ENCODE data around the gene TNN. TPM values are rescaled to one million over a fixed set of nuclear protein-coding genes. Genes with fewer than 3 reads are reported as not detected.

Gene TNN
- total RNA-seq, 2 donors from 2014 or later = 0.63 to 0.79 TPM

DNA sequence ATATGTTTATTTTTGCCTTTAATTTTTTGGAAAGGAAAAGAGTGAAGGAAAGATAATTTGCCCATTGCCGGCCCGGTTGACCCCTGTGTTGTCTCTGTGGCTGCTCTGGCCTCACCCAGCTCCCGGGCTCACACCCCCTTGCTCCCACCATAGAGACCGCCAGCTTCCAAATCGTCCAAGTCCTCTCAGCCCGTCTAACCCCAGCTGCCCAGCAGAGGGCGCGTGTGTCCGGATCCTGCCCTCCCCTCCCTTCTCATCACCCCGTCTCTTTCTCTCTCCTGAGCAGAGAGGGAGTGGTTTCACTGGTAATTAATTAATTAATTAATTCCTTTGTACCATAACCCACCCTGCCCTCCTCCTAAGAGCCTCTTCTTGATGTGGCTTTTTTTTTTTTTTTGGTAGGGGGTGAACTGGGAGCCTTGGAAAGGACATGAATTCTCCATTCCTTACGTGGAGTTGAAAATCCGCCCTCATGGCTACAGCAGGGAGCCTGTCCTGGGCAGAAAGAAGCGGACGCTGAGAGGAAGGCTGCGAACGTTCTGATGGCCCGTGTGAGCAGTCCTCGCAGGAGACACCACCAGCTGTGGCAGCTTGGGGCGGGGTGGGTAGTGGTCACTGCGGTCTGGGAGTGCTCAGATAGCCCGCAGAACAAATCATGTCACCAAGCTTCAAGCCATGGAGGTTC is 79.0 kb downstream of the TNN start:
- peak; percentile 69 for DNase-seq (ENCODE audit: low spot score)

DNA sequence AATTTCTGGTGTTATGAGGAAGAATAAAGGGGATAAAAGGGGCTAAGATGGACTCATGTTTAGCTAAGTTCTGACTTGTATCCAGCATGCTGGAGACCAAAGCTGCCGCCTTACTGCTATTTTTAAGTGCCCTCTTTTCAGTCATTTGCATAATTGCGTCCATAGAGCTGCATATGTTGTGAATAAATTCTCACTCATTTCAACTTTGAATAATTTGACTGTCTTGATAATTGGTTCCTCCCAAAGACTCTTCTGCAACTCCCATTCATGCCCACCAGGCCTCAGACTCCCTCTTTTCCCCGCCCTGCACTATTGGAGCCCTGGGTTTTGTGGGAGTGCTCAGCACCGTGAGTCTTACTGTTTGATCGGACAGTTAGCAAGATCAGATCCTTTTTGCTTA is 79.9 kb downstream of the TNN start:
- H3K4me3 ChIP-seq = no peak overlapping the region
- H3K27ac ChIP-seq = no peak overlapping the region
- H3K9me3 ChIP-seq = no peaks in the 10 kb centered on the region
- DNase-seq (ENCODE audit: low spot score) = no peak
- no peaks in the 10 kb centered on the region for H3K36me3 ChIP-seq
- peaks cover 0 to 8% of the 10 kb centered on the region in 2 donors for H3K4me1 ChIP-seq
- no peaks in the 10 kb centered on the region for H3K27me3 ChIP-seq
- TF ChIP-seq, protein P1, sequence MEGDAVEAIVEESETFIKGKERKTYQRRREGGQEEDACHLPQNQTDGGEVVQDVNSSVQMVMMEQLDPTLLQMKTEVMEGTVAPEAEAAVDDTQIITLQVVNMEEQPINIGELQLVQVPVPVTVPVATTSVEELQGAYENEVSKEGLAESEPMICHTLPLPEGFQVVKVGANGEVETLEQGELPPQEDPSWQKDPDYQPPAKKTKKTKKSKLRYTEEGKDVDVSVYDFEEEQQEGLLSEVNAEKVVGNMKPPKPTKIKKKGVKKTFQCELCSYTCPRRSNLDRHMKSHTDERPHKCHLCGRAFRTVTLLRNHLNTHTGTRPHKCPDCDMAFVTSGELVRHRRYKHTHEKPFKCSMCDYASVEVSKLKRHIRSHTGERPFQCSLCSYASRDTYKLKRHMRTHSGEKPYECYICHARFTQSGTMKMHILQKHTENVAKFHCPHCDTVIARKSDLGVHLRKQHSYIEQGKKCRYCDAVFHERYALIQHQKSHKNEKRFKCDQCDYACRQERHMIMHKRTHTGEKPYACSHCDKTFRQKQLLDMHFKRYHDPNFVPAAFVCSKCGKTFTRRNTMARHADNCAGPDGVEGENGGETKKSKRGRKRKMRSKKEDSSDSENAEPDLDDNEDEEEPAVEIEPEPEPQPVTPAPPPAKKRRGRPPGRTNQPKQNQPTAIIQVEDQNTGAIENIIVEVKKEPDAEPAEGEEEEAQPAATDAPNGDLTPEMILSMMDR (IDR thresholded peaks at IDR 0.05) = no peak

More for the DNA sequence above, 79.0 kb downstream of the TNN start:
- H3K4me1 ChIP-seq = peaks cover 0 to under 1% of the 10 kb centered on the region in 2 donors
- no peaks in the 10 kb centered on the region for H3K9me3 ChIP-seq
- H3K36me3 ChIP-seq = no peaks in the 10 kb centered on the region
- H3K27ac ChIP-seq = no peak overlapping the region
- H3K27me3 ChIP-seq = no peaks in the 10 kb centered on the region
- TF ChIP-seq, protein P1 (IDR thresholded peaks at IDR 0.05) = peak; percentile 77 to 81
- H3K4me3 ChIP-seq = no peak overlapping the region

DNA sequence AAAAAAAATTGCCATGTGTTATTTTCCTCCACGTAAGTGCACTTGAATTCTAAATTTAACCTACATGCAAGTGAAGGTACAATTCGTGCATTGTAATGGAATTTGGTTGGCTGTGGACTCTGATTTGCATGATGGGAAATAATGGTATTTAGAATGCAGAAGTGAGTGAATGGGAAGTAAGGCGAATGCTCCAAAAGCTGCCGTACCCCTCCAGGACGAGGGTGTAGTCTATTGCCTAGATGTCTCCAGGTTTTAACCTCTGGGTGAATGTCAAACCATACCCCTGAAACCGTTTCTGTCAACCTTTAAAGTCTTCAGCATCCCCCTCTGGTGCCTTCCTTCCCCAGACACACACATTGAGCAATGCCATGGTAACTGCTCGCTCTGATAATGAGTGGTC is 80.4 kb downstream of the TNN start:
- H3K27ac ChIP-seq = no peak overlapping the region
- no peak overlapping the region for H3K4me3 ChIP-seq
- H3K27me3 ChIP-seq = no peaks in the 10 kb centered on the region
- TF ChIP-seq, protein P1 (IDR thresholded peaks at IDR 0.05) = no peak
- H3K4me1 ChIP-seq = peaks cover 0 to 8% of the 10 kb centered on the region in 2 donors
- no peaks in the 10 kb centered on the region for H3K9me3 ChIP-seq
- H3K36me3 ChIP-seq = no peaks in the 10 kb centered on the region
- DNase-seq (ENCODE audit: low spot score) = no peak

DNA sequence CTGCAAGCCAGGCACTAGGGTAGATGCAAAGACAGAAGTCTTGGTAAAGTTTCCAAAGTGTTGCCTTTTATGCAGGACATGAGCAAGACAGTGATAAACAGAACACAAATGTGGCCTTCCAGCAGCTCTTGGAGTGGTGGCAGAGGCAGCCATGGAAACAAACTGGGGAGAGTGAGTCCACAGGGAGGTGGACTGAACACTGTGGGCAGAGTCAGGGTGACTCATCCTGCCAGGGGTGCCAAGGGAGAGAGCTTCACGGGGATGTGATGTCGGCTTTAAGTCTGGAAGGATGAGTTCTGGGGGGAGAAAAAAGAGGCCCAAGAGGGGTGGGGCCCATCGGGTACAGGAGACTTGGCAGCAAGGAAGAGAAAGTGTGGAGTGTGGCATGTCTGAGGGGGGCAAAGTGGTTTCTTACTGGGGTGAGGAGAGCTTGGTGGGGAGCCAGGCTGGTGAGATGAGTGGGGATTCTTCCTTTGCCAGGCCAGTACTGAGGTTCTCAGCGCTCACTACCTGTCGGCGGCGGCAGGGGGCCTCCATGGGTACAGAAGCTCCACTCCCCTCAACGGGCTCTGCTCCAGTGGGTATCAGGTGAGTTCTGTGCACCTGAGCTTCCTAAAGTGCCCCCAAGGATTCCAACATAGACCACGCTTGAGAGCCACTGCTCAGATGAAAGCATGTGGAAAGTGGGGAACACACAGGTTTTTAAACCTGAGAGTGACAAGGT is 83.1 kb downstream of the TNN start:
- DNase-seq (ENCODE audit: low spot score) = no peak
- Histone ChIP-seq H3K36me3 (no peaks in the 10 kb centered on the region), H3K27me3 (no peaks in the 10 kb centered on the region), H3K4me3 (no peak overlapping the region), H3K9me3 (no peaks in the 10 kb centered on the region), H3K27ac (no peak overlapping the region), H3K4me1 (peaks cover 0 to 18% of the 10 kb centered on the region in 2 donors)
- TF ChIP-seq, protein P1 (IDR thresholded peaks at IDR 0.05) = no peak

DNA sequence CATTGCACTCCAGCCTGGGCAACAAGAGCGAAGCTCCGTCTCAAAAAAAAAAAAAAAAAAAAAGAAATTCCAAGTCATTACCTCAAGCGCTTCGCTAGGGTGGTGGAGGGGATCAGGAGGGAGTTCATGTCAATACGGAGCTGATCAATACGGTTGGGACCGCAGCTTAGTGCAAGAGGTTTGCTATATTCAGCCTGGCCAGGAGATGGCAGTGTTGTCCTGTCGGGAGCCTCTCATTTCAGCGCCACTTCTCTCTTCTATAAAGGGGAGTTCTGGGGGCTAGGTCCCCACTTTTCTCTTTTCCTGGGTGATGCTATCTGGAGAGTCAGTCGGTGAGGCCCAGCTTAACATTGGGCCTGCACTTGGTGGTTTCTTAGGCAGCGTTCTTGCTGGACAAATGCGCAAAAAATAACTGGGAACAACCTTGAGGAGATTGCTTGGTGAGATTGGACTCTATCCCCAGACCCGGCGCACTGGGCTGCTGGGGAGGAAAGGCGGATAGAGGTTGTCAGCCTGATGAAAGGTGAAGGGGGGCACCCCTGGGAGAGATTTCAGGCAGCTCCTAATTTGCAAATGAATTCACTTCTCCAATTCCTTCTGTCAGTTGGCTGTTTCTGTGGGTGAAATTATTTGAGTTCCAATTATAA is 84.5 kb downstream of the TNN start:
- Histone ChIP-seq H3K27ac (no peak overlapping the region), H3K36me3 (no peaks in the 10 kb centered on the region), H3K9me3 (no peaks in the 10 kb centered on the region), H3K27me3 (no peaks in the 10 kb centered on the region), H3K4me1 (peaks cover 0 to 19% of the 10 kb centered on the region in 2 donors), H3K4me3 (no peak overlapping the region)
- DNase-seq (ENCODE audit: low spot score) = peak; percentile 81
- TF ChIP-seq, protein P1 (IDR thresholded peaks at IDR 0.05) = peak; percentile 86 to 90
